ENCODE results near the gene NPTN. TPM values are rescaled to one million over a fixed set of nuclear protein-coding genes. Genes with fewer than 3 reads are reported as not detected.

The NPTN gene
- total RNA-seq, 1 donor from 2014 or later = 102 TPM

GRCh38 chr15:73530649-73531048, 102.5 kb downstream of the NPTN start:
- Mint-ChIP-seq H3K9me3 (no peaks in the 10 kb centered on the region), H3K36me3 (no peaks in the 10 kb centered on the region), H3K27ac (no peak overlapping the region), H3K4me3 (no peak overlapping the region), H3K4me1 (peaks cover 7% of the 10 kb centered on the region), H3K27me3 (ENCODE audit: low read depth) (no peaks in the 10 kb centered on the region)
- DNase-seq (ENCODE audit: low spot score in 2 of 2, unreplicated experiment in 2 of 2) = no peak
- TF ChIP-seq CTCF (IDR thresholded peaks at IDR 0.05; ENCODE audit: unreplicated experiment) = no peak

GRCh38 chr15:73527598-73527997, 105.6 kb downstream of the NPTN start:
- DNase-seq (ENCODE audit: low spot score in 2 of 2, unreplicated experiment in 2 of 2) = no peak
- Mint-ChIP-seq H3K36me3 (no peaks in the 10 kb centered on the region), H3K4me1 (peaks cover 7% of the 10 kb centered on the region), H3K9me3 (no peaks in the 10 kb centered on the region), H3K4me3 (no peak overlapping the region), H3K27ac (no peak overlapping the region), H3K27me3 (ENCODE audit: low read depth) (no peaks in the 10 kb centered on the region)
- TF ChIP-seq CTCF (IDR thresholded peaks at IDR 0.05; ENCODE audit: unreplicated experiment) = no peak

GRCh38 chr15:73524919-73525318, 108.3 kb downstream of the NPTN start:
- Mint-ChIP-seq H3K36me3 (no peaks in the 10 kb centered on the region), H3K27ac (no peak overlapping the region), H3K27me3 (ENCODE audit: low read depth) (no peaks in the 10 kb centered on the region), H3K4me1 (no peaks in the 10 kb centered on the region), H3K4me3 (no peak overlapping the region), H3K9me3 (no peaks in the 10 kb centered on the region)
- no peak for TF ChIP-seq CTCF (IDR thresholded peaks at IDR 0.05; ENCODE audit: unreplicated experiment)
- DNase-seq (ENCODE audit: low spot score in 2 of 2, unreplicated experiment in 2 of 2) = no peak

GRCh38 chr15:73522011-73522410, 111.2 kb downstream of the NPTN start:
- H3K4me1 Mint-ChIP-seq = no peaks in the 10 kb centered on the region
- no peaks in the 10 kb centered on the region for H3K9me3 Mint-ChIP-seq
- no peak overlapping the region for H3K4me3 Mint-ChIP-seq

GRCh38 chr15:73518876-73519733, 114.1 kb downstream of the NPTN start:
- H3K27me3 Mint-ChIP-seq (ENCODE audit: low read depth) = no peaks in the 10 kb centered on the region
- no peak for TF ChIP-seq CTCF (IDR thresholded peaks at IDR 0.05; ENCODE audit: unreplicated experiment)
- no peak overlapping the region for H3K4me3 Mint-ChIP-seq
- DNase-seq (ENCODE audit: low spot score in 2 of 2, unreplicated experiment in 2 of 2) = no peak
- H3K4me1 Mint-ChIP-seq = no peaks in the 10 kb centered on the region
- no peaks in the 10 kb centered on the region for H3K9me3 Mint-ChIP-seq
- H3K36me3 Mint-ChIP-seq = no peaks in the 10 kb centered on the region
- H3K27ac Mint-ChIP-seq = no peak overlapping the region

More at GRCh38 chr15:73522011-73522410, 111.2 kb downstream of the NPTN start:
- Mint-ChIP-seq H3K27ac (no peak overlapping the region), H3K27me3 (ENCODE audit: low read depth) (no peaks in the 10 kb centered on the region), H3K36me3 (no peaks in the 10 kb centered on the region)
- DNase-seq (ENCODE audit: low spot score in 2 of 2, unreplicated experiment in 2 of 2) = no peak
- TF ChIP-seq CTCF (IDR thresholded peaks at IDR 0.05; ENCODE audit: unreplicated experiment) = no peak
